ENCODE data around the gene TMEM62. TPM values are rescaled to one million over a fixed set of nuclear protein-coding genes. Genes with fewer than 3 reads are reported as not detected.
"Not testable (repeated sequence)": the region's sequence is repeated elsewhere in the genome, so short reads cannot be mapped to it uniquely, and the experiment has no call there.

TMEM62 gene
- total RNA-seq, 1 donor from 2014 or later: 15.3 TPM

DNA sequence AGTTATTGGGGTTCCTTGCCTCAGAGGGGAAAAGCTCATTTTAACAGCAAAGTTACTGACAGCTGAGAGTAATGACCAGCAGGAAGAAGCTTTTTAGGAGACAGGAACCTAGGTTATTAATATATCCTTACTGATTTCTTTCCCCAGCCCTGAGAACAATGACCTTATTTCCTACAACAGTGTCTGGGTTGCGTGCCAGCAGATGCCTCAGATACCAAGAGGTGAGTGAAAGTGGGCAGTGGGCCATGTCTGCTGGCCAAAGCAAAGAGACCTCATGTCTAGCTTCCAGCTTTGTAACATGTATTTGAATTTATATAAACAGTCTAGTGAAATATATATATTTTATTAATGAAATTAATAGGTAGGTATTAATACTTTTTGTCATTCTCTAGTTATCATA, 56.8 kb downstream of the TMEM62 start:
- Mint-ChIP-seq H3K27me3 (ENCODE audit: low read depth) (no peaks in the 10 kb centered on the region), H3K9me3 (no peaks in the 10 kb centered on the region), H3K4me3 (no peak overlapping the region), H3K4me1 (peaks cover 11% of the 10 kb centered on the region), H3K27ac (ENCODE audit: unreplicated experiment) (no peak overlapping the region), H3K36me3 (ENCODE audit: low read depth) (peaks cover 5% of the 10 kb centered on the region)
- TF ChIP-seq CTCF (conservative IDR thresholded peaks at IDR 0.05): no peak
- no peak for DNase-seq (ENCODE audit: low read depth, low spot score)

DNA sequence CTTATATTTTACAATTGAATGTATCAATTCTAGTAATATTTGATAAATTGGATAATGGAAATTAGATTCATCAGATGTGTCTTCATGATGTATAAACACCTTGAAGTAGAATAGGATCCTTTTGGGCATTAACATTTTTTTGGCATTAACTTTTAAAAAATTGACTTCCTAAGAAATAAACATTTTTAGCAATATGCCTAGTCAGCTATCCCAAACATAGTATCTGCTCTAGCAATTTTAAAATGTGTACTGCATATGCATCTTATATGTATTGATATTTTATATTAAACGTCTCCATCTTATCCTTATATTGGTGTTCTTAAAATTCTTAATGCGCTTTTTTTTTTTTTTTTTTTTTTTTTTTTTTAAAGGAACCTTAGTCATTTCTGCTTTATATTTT, 60.3 kb downstream of the TMEM62 start:
- no peak for DNase-seq (ENCODE audit: low read depth, low spot score)
- Mint-ChIP-seq H3K4me3 (no peak overlapping the region), H3K27ac (ENCODE audit: unreplicated experiment) (no peak overlapping the region), H3K4me1 (no peaks in the 10 kb centered on the region), H3K9me3 (no peaks in the 10 kb centered on the region), H3K27me3 (ENCODE audit: low read depth) (no peaks in the 10 kb centered on the region), H3K36me3 (ENCODE audit: low read depth) (peaks cover 21% of the 10 kb centered on the region)
- TF ChIP-seq CTCF (conservative IDR thresholded peaks at IDR 0.05): no peak

GRCh38 chr15:43194795-43195194, 61.4 kb downstream of the TMEM62 start:
- no peak for TF ChIP-seq CTCF (conservative IDR thresholded peaks at IDR 0.05)
- Mint-ChIP-seq H3K27me3 (ENCODE audit: low read depth) (no peaks in the 10 kb centered on the region), H3K9me3 (peaks cover 4% of the 10 kb centered on the region), H3K4me3 (no peak overlapping the region), H3K4me1 (no peaks in the 10 kb centered on the region), H3K36me3 (ENCODE audit: low read depth) (peaks cover 22% of the 10 kb centered on the region), H3K27ac (ENCODE audit: unreplicated experiment) (no peak overlapping the region)
- DNase-seq (ENCODE audit: low read depth, low spot score): no peak

DNA sequence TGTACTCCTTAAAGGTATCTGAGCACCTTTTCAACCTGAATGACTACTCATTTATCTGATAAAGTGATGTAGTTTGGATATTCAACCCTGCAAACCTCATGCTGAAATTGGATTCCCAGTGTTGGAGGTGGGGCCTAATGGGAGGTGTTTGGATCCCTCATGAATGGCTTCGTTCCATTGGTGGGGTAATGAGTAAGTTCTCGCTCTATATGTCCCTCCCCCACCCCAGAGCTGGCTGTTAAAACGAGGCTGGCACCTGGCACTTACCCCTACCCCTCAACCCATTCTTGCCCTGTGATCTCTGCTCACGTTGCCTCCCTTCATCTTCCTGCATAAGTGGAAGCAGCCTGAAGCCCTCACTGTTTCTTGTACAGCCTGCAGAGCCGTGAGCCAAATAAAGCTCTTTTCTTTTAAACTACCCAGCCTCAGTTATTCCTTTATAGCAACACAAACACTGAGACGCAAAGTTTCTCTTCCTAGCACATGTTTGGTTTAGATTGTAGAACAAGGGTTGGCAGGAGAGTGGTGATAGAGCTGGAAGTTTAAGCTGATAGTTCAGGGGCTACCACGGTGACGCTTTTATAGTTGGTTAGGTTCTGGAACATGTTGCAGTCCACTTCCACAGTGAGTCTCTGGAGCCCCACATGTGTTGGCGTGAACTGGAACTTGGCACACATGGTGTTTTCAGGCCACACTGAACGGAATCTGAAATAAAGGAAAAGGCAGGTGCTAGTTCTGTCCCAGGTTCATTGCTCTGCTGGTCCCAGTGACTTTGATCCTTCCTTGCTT, 63.6 kb downstream of the TMEM62 start:
- no peak for TF ChIP-seq CTCF (conservative IDR thresholded peaks at IDR 0.05)
- peaks cover 5% of the 10 kb centered on the region for H3K9me3 Mint-ChIP-seq
- H3K4me1 Mint-ChIP-seq: no peaks in the 10 kb centered on the region
- H3K36me3 Mint-ChIP-seq (ENCODE audit: low read depth): peaks cover 23% of the 10 kb centered on the region
- no peak for DNase-seq (ENCODE audit: low read depth, low spot score)
- no peaks in the 10 kb centered on the region for H3K27me3 Mint-ChIP-seq (ENCODE audit: low read depth)
- no peak overlapping the region for H3K4me3 Mint-ChIP-seq
- H3K27ac Mint-ChIP-seq (ENCODE audit: unreplicated experiment): no peak overlapping the region

GRCh38 chr15:43197773-43198172, 64.4 kb downstream of the TMEM62 start:
- H3K36me3 Mint-ChIP-seq (ENCODE audit: low read depth): peaks cover 21% of the 10 kb centered on the region
- not testable (repeated sequence) for H3K9me3 Mint-ChIP-seq; H3K27me3 Mint-ChIP-seq (ENCODE audit: low read depth); H3K4me3 Mint-ChIP-seq; DNase-seq (ENCODE audit: low read depth, low spot score); H3K4me1 Mint-ChIP-seq; H3K27ac Mint-ChIP-seq (ENCODE audit: unreplicated experiment)

GRCh38 chr15:43198556-43198955, 65.2 kb downstream of the TMEM62 start:
- H3K4me1 Mint-ChIP-seq; H3K27ac Mint-ChIP-seq (ENCODE audit: unreplicated experiment); H3K27me3 Mint-ChIP-seq (ENCODE audit: low read depth); DNase-seq (ENCODE audit: low read depth, low spot score); H3K9me3 Mint-ChIP-seq; H3K4me3 Mint-ChIP-seq: not testable (repeated sequence)
- H3K36me3 Mint-ChIP-seq (ENCODE audit: low read depth): peaks cover 21% of the 10 kb centered on the region

All from neural crest cell (in vitro differentiated cells).